H1 (cell line): ENCODE data around the gene PTEN.
"Not testable (repeated sequence)": the region's sequence is repeated elsewhere in the genome, so short reads cannot be mapped to it uniquely, and the experiment has no call there.

Source experiments
- EGR1 ChIP-seq: IDR thresholded peaks from 2 replicates; pipeline ENCODE4 v1.6.1; 2011; ENCODE audit warnings: low read depth, low read length, borderline replicate concordance
- GABPA ChIP-seq: IDR thresholded peaks from 2 replicates; pipeline ENCODE4 v1.6.1; 2011; ENCODE audit warnings: mild to moderate bottlenecking, low read length, moderate library complexity, borderline replicate concordance; ENCODE audit not compliant: insufficient read depth
- POLR2AphosphoS5 ChIP-seq: IDR thresholded peaks from 2 replicates; pipeline ENCODE4 v1.6.1; 2011; ENCODE audit warnings: low read depth, low read length
- ZNF274 ChIP-seq: IDR thresholded peaks from 2 replicates; pipeline ENCODE4 v1.7.0; 2012; ENCODE audit warnings: low read length, borderline replicate concordance; ENCODE audit errors: extremely low read depth

- TF ChIP-seq POLR2AphosphoS5, GABPA, EGR1, ZNF274: not testable (repeated sequence)
These were observed 34.5 kb downstream of the PTEN start for GRCh38 chr10:87897957-87898356.
